Muscle of leg (tissue), 11 donors: ENCODE measurements around the gene SH2D7. TPM values are rescaled to one million over a fixed set of nuclear protein-coding genes. Genes with fewer than 3 reads are reported as not detected.

Experiments
- DNase-seq: peaks from one replicate; pipeline ENCODE4 v3.0.0; 2013
- H3K27ac ChIP-seq: one replicate; pipeline ENCODE4 v1.5.1; 2013; ENCODE audit warnings: mild to moderate bottlenecking, low read length, control low read depth
- H3K27me3 ChIP-seq: one replicate; pipeline ENCODE4 v1.6.1; 2013; ENCODE audit warnings: low read length; ENCODE audit not compliant: control insufficient read depth, insufficient read depth
- H3K36me3 ChIP-seq: one replicate; pipeline ENCODE4 v1.6.1; 2013; ENCODE audit warnings: low read length; ENCODE audit not compliant: control insufficient read depth, insufficient read depth
- H3K4me1 ChIP-seq: one replicate; pipeline ENCODE4 v1.6.1; 2013; ENCODE audit warnings: low read length; ENCODE audit not compliant: control insufficient read depth, insufficient read depth
- H3K4me3 ChIP-seq: one replicate; pipeline ENCODE4 v1.5.1; 2013; ENCODE audit warnings: low read length, control low read depth
- H3K9me3 ChIP-seq: replicated peaks from 2 replicates; pipeline ENCODE4 v1.6.1; 2013; ENCODE audit warnings: low read depth, low read length; ENCODE audit not compliant: control insufficient read depth
- WGBS: methylation state at CpG from one replicate; pipeline ENCODE4 v1.1.5; 2013; ENCODE audit warnings: missing lambda C conversion rate; ENCODE audit not compliant: insufficient coverage; 5-methylcytosine and 5-hydroxymethylcytosine counted together
- polyA plus RNA-seq, 8 donors: library from polyadenylated mRNA; unstranded; fragments of 120-200 nt; gene quantifications; one replicate each; pipeline versions ENCODE4 v1.2.1 to v1.2.3, GENCODE V29; 2013; ENCODE audit warnings: inconsistent platforms in 1 of 8, low replicate concordance in 1 of 8; ENCODE audit not compliant: insufficient read length in 8 of 8, insufficient read depth in 1 of 8
- total RNA-seq: library from RNA; stranded (reverse); fragments of 120-200 nt; gene quantifications from one replicate; pipeline ENCODE4 v1.2.4, GENCODE V29; 2013

Gene SH2D7
- total and polyA plus RNA-seq, 9 donors = 0.06 to 0.36 (median 0.13) TPM; not detected in 1

DNA sequence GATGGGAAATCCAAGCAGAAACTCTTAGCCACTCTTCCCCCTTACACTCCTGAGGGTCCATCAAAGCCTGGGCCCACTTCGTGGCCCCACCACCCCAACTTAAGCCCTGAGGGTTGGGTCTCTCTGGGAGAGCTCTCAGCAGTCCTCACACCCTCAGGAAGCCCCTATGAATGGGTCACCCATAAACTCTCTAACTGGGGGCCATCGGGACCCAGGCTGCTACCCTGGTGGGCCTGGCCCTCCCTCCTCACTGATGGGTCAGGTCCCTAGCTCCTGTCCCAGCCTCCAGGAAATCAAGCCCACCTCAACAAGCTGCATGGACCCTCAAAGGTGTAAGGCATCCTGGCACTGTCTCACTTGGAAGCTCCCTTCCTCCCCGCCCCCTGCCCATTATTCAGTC, 19.4 kb downstream of the SH2D7 start:
- Histone ChIP-seq H3K36me3 (no peaks in the 10 kb centered on the region), H3K27me3 (no peaks in the 10 kb centered on the region), H3K4me1 (peaks cover 2% of the 10 kb centered on the region), H3K27ac (no peak overlapping the region), H3K9me3 (no peaks in the 10 kb centered on the region), H3K4me3 (no peak overlapping the region)
- DNase-seq = no peak
- 85% methylated on average over 2 of the region's 3 CpGs for WGBS

DNA sequence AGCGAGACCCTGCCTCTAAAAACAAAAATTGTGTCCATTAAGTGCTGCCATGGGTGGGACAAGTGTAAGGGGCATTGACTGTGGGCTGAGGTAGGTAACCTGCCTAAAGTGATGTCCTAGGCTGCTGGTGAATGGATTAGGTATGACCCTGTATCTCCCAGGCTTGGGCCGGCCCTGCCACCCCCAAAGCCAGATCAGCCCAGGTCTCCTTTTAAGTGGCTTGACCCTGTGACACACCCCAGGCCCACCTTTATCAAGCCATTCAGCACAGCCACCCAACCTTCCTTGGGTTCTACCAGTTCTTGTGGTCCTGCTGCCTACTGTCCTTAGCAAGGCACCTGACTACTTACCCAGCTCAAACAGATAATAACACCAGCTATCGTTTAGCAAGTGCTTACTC, 20.2 kb downstream of the SH2D7 start:
- peaks cover 2% of the 10 kb centered on the region for H3K4me1 ChIP-seq
- WGBS = 83% methylated on average over 2 of the region's 3 CpGs
- no peak overlapping the region for H3K27ac ChIP-seq
- no peaks in the 10 kb centered on the region for H3K27me3 ChIP-seq
- no peaks in the 10 kb centered on the region for H3K36me3 ChIP-seq
- no peaks in the 10 kb centered on the region for H3K9me3 ChIP-seq
- H3K4me3 ChIP-seq = no peak overlapping the region
- no peak for DNase-seq

GRCh38 chr15:78120523-78120922, 28.2 kb downstream of the SH2D7 start:
- H3K27ac ChIP-seq = no peak overlapping the region
- 55% methylated on average over 2 of the region's 5 CpGs for WGBS
- no peak overlapping the region for H3K4me3 ChIP-seq
- H3K27me3 ChIP-seq = no peaks in the 10 kb centered on the region
- DNase-seq = no peak
- no peaks in the 10 kb centered on the region for H3K4me1 ChIP-seq
- no peaks in the 10 kb centered on the region for H3K36me3 ChIP-seq
- H3K9me3 ChIP-seq = no peaks in the 10 kb centered on the region

DNA sequence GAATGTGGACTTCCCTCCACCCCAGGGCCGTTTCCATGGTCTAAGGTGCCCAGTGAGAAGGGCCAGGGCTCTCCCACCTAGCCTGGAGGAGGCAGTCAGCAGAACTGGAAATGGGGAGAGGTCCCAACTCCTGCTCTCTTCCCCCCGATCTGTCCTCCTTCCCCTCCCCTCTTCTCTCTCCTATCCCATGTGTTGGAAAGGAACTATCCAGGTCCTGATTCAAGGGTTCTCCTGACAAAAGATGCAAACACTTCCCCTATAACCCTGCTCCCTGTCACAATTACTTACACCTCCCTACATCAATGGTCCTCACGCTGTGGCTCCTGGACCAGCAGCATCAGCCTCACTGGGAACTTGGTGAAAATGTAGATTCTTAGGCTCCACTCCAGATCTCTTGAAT, 32.9 kb downstream of the SH2D7 start:
- Histone ChIP-seq H3K27ac (no peak overlapping the region), H3K4me1 (peaks cover 8% of the 10 kb centered on the region), H3K9me3 (no peaks in the 10 kb centered on the region), H3K4me3 (no peak overlapping the region), H3K27me3 (no peaks in the 10 kb centered on the region), H3K36me3 (no peaks in the 10 kb centered on the region)
- no peak for DNase-seq
- WGBS = no CpG with 5 or more reads among the region's 3 CpGs

GRCh38 chr15:78127882-78128281, 35.5 kb downstream of the SH2D7 start:
- Histone ChIP-seq H3K4me1 (peaks cover 24% of the 10 kb centered on the region), H3K27ac (no peak overlapping the region), H3K36me3 (no peaks in the 10 kb centered on the region), H3K27me3 (no peaks in the 10 kb centered on the region), H3K4me3 (no peak overlapping the region), H3K9me3 (no peaks in the 10 kb centered on the region)
- 67% methylated on average over 1 of the region's 2 CpGs for WGBS
- DNase-seq = no peak

- H3K27me3 ChIP-seq = no peaks in the 10 kb centered on the region
- H3K4me3 ChIP-seq = no peak overlapping the region
- peak; percentile 54 for DNase-seq
- WGBS = 58% methylated on average over 6 of the region's 8 CpGs
- peaks cover 24% of the 10 kb centered on the region for H3K4me1 ChIP-seq
- H3K27ac ChIP-seq = peak overlapping the region; percentile 17
- no peaks in the 10 kb centered on the region for H3K36me3 ChIP-seq
- H3K9me3 ChIP-seq = no peaks in the 10 kb centered on the region
Measured at GRCh38 chr15:78129077-78129750, 36.9 kb downstream of the SH2D7 start.

GRCh38 chr15:78129751-78130287, 37.5 kb downstream of the SH2D7 start:
- Histone ChIP-seq H3K36me3 (no peaks in the 10 kb centered on the region), H3K4me1 (peaks cover 24% of the 10 kb centered on the region), H3K27me3 (no peaks in the 10 kb centered on the region), H3K4me3 (no peak overlapping the region), H3K9me3 (no peaks in the 10 kb centered on the region), H3K27ac (no peak overlapping the region)
- no CpG with 5 or more reads among the region's 5 CpGs for WGBS
- DNase-seq = no peak

- Histone ChIP-seq H3K36me3 (no peaks in the 10 kb centered on the region), H3K4me1 (peaks cover 24% of the 10 kb centered on the region), H3K27me3 (no peaks in the 10 kb centered on the region), H3K27ac (peak overlapping the region; percentile 42), H3K4me3 (peak overlapping the region; percentile 15), H3K9me3 (no peaks in the 10 kb centered on the region)
- DNase-seq = no peak
- WGBS = 13% methylated on average over 44 of the region's 51 CpGs
Measured at GRCh38 chr15:78130466-78131294, 38.3 kb downstream of the SH2D7 start.

GRCh38 chr15:78131295-78132061, 39.1 kb downstream of the SH2D7 start, which contains the start of gene CIB2:
Gene CIB2, minus strand, starts transcription at chr15:78131445. Its CDS starts 230 bp downstream, at chr15:78131215.
- Histone ChIP-seq H3K27ac (peak within 1 kb of the TSS; percentile 88), H3K4me3 (peak within 1 kb of the TSS; percentile 94), H3K36me3 (no peaks in the 10 kb centered on the region), H3K4me1 (peaks cover 24% of the 10 kb centered on the region), H3K9me3 (no peaks in the 10 kb centered on the region), H3K27me3 (no peaks in the 10 kb centered on the region)
- under 1% methylated on average over 72 of the region's 79 CpGs for WGBS
- peak; percentile 87 for DNase-seq

- H3K27ac ChIP-seq = no peak overlapping the region
- H3K4me3 ChIP-seq = no peak overlapping the region
- no peak for DNase-seq
- no peaks in the 10 kb centered on the region for H3K36me3 ChIP-seq
- no CpG with 5 or more reads among the region's 2 CpGs for WGBS
- no peaks in the 10 kb centered on the region for H3K27me3 ChIP-seq
- H3K9me3 ChIP-seq = no peaks in the 10 kb centered on the region
- H3K4me1 ChIP-seq = peaks cover 23% of the 10 kb centered on the region
Measured at GRCh38 chr15:78133801-78134200, 41.4 kb downstream of the SH2D7 start.
